ENCODE results near the gene PIGC. TPM values are rescaled to one million over a fixed set of nuclear protein-coding genes. Genes with fewer than 3 reads are reported as not detected.

PIGC gene
- total RNA-seq, 1 experiment from 2014 or later: 16.2 TPM

- ATAC-seq (no peak), DNase-seq (ENCODE audit: low spot score) (no peak)
- CTCF ChIA-PET: no interaction called here
- Mint-ChIP-seq H3K27ac (no peak overlapping the region), H3K4me1 (peaks cover 15% of the 10 kb centered on the region), H3K9me3 (no peaks in the 10 kb centered on the region), H3K36me3 (no peaks in the 10 kb centered on the region), H3K4me3 (no peak overlapping the region), H3K27me3 (ENCODE audit: low read depth) (no peaks in the 10 kb centered on the region)
- POLR2A ChIA-PET: no interaction called here
- no peak for TF ChIP-seq ZNF512 (CRISPR knock-in tag; IDR thresholded peaks at IDR 0.05; ENCODE audit: borderline replicate concordance)
- TF ChIP-seq AR (CRISPR knock-in tag; IDR thresholded peaks at IDR 0.05): no peak
- TF ChIP-seq FOXP4 (CRISPR knock-in tag; IDR thresholded peaks at IDR 0.05): no peak
- TF ChIP-seq NR1H2 (CRISPR knock-in tag; IDR thresholded peaks at IDR 0.05): no peak
- no peak for TF ChIP-seq ZSCAN18 (CRISPR knock-in tag; IDR thresholded peaks at IDR 0.05)
- no peak for TF ChIP-seq TCF7 (CRISPR knock-in tag; IDR thresholded peaks at IDR 0.05; ENCODE audit: low read depth)
- no peak for TF ChIP-seq ZBTB43 (CRISPR knock-in tag; IDR thresholded peaks at IDR 0.05)
- no peak for TF ChIP-seq NFYB (CRISPR knock-in tag; conservative IDR thresholded peaks at IDR 0.05; ENCODE audit: low read depth)
- no peak for TF ChIP-seq OVOL2 (CRISPR knock-in tag; IDR thresholded peaks at IDR 0.05; ENCODE audit: borderline replicate concordance)
- no peak for TF ChIP-seq ZNF232 (CRISPR knock-in tag; IDR thresholded peaks at IDR 0.05)
- no peak for TF ChIP-seq JUN (CRISPR knock-in tag; IDR thresholded peaks at IDR 0.05)
- no peak for TF ChIP-seq SMAD4 (CRISPR knock-in tag; IDR thresholded peaks at IDR 0.05)
- TF ChIP-seq PREB (CRISPR knock-in tag; IDR thresholded peaks at IDR 0.05; ENCODE audit: borderline replicate concordance): no peak
- no peak for TF ChIP-seq ERG (CRISPR knock-in tag; IDR thresholded peaks at IDR 0.05)
- TF ChIP-seq ZNF396 (CRISPR knock-in tag; IDR thresholded peaks at IDR 0.05; ENCODE audit: borderline replicate concordance): no peak
- TF ChIP-seq HMGXB4 (CRISPR knock-in tag; IDR thresholded peaks at IDR 0.05): no peak
- TF ChIP-seq MAX (CRISPR knock-in tag; IDR thresholded peaks at IDR 0.05): no peak
Measured at GRCh38 chr1:172478485-172478884, 34.6 kb upstream of the PIGC start.
